Measurements from ENCODE around the gene RSRC2. TPM values are rescaled to one million over a fixed set of nuclear protein-coding genes. Genes with fewer than 3 reads are reported as not detected.

RSRC2 gene
- total RNA-seq, 1 experiment from 2014 or later, result 64.9 TPM

- peak overlapping the region in 1 of 2 experiments; percentile 12; a peak in 1 of 5 replicates for H3K4me3 Mint-ChIP-seq
- H3K4me1 Mint-ChIP-seq, result no peaks in the 10 kb centered on the region
- Histone ChIP-seq H2AFZ (ENCODE audit: low read length) (no peak overlapping the region), H3K4me1 (ENCODE audit: insufficient read depth, low read length) (no peaks in the 10 kb centered on the region), H3K56ac (ENCODE audit: insufficient read length, low read depth, low read length) (no peak overlapping the region), H3K9ac (ENCODE audit: extremely low read depth, insufficient read length, low read length) (no peak overlapping the region), H2BK120ac (ENCODE audit: low read depth, low read length, poor library complexity, severe bottlenecking) (no peak overlapping the region), H3K23me2 (ENCODE audit: insufficient read length, low read depth, low read length, poor library complexity, severe bottlenecking) (no peaks in the 10 kb centered on the region), H3K4me2 (ENCODE audit: insufficient read depth, insufficient read length, low read length) (no peak overlapping the region), H4K91ac (ENCODE audit: insufficient read length, low read depth, low read length) (no peak overlapping the region), H4K20me1 (ENCODE audit: control insufficient read depth, insufficient read depth, insufficient read length) (no peaks in the 10 kb centered on the region), H3K18ac (ENCODE audit: insufficient read length, low read depth, low read length) (no peak overlapping the region), H2AK5ac (ENCODE audit: insufficient read length, low read length) (no peak overlapping the region), H2BK15ac (ENCODE audit: low read depth, low read length) (no peak overlapping the region), H3K27ac (ENCODE audit: insufficient read length, low read depth, low read length) (no peak overlapping the region), H4K8ac (replicated peaks; ENCODE audit: insufficient read length, low read depth, low read length) (no peak overlapping the region), H4K5ac (ENCODE audit: insufficient read length, low read depth, low read length) (no peak overlapping the region), H3K14ac (ENCODE audit: insufficient read depth, low read length) (no peak overlapping the region), H2BK12ac (ENCODE audit: insufficient read length, low read depth, low read length) (no peak overlapping the region), H3K79me1 (ENCODE audit: insufficient read depth, low read depth, low read length, poor library complexity, severe bottlenecking) (no peaks in the 10 kb centered on the region), H3K27me3 (ENCODE audit: insufficient read depth, low read length) (no peaks in the 10 kb centered on the region), H3K79me2 (ENCODE audit: insufficient read depth, low read length) (no peaks in the 10 kb centered on the region), H3K4ac (ENCODE audit: low read depth, low read length) (no peak overlapping the region), H3K9me3 (ENCODE audit: control insufficient read depth, low read depth, low read length) (no peaks in the 10 kb centered on the region), H2BK5ac (ENCODE audit: insufficient read length, low read length) (no peak overlapping the region), H3T11ph (ENCODE audit: low read length) (no peak overlapping the region), H3K23ac (ENCODE audit: insufficient read length, low read depth, low read length) (no peak overlapping the region), H2BK20ac (ENCODE audit: low read depth, low read length, poor library complexity, severe bottlenecking) (no peak overlapping the region)
- H3K9me3 Mint-ChIP-seq, result no peaks in the 10 kb centered on the region
- WGBS (ENCODE audit: extremely low coverage, insufficient read length, low lambda C conversion rate), result 100% methylated on average over 1 of the region's 5 CpGs
- TF ChIP-seq CTCF (conservative IDR thresholded peaks at IDR 0.05), result no peak
- H3K27me3 Mint-ChIP-seq (ENCODE audit: low read depth), result no peaks in the 10 kb centered on the region
- peaks cover 45 to 82% (median 69%) of the 10 kb centered on the region in 3 experiments; a peak in 6 of 7 replicates for H3K36me3 Mint-ChIP-seq (ENCODE audit: insufficient read depth in 1 of 3, low read depth in 3 of 3)
- no peak overlapping the region for H3K27ac Mint-ChIP-seq
- no peak for DNase-seq
These were observed 42.8 kb downstream of the RSRC2 start for GRCh38 chr12:122483969-122484368.
